NT2/D1 (cell line): Measurements from ENCODE around the gene ADGRD1.

Source experiments
- SUZ12 ChIP-seq: IDR thresholded peaks from 2 replicates; pipeline ENCODE4 v1.6.1; 2011; ENCODE audit not compliant: insufficient read length, insufficient read depth; ENCODE audit errors: extremely low read depth
- YY1 ChIP-seq: IDR thresholded peaks from 2 replicates; pipeline ENCODE4 v1.6.1; 2011; ENCODE audit not compliant: insufficient read length, insufficient read depth

DNA sequence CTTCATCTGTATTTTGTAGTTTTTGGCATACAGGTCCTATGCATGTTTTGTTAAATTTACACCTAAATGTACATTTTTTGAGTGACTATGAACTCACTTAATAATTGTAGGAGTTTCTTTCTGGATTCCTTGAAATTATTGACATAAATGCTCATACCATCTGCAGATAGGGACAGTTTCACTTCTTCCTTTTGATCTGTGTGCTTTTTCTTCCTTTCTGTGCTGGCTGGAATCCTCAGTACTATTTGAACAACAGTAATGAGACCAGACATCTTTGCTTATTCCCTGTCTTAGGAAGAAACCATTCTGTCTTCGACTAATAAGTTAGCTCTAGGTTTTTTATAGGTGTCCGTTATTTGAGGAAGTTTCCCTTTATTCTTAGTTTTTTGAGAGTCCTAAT is 110.3 kb downstream of the ADGRD1 start:
- TF ChIP-seq SUZ12 (no peak), YY1 (no peak)
